A673 (cell line): ENCODE measurements around the gene ZFYVE28.

Source experiments
- CTCF ChIP-seq: fragments of 300-800, 200-600 bp; sonication (generic); conservative IDR thresholded peaks from 2 replicates; pipeline ENCODE4 v1.5.1; 2017; ENCODE audit warnings: low read depth, mild to moderate bottlenecking, antibody characterized with exemption, low read length, moderate library complexity, mixed read lengths
- EZH2 ChIP-seq: fragments of 200-600 bp; sonication (generic); IDR thresholded peaks from 2 replicates; pipeline ENCODE4 v1.6.1; 2017; ENCODE audit warnings: borderline replicate concordance, low read depth, mild to moderate bottlenecking, mixed read lengths, antibody characterized with exemption, low read length; ENCODE audit not compliant: poor library complexity, severe bottlenecking

- TF ChIP-seq EZH2: no peak
- TF ChIP-seq CTCF: no peak
Observed at GRCh38 chr4:2320746-2321145, 97.7 kb downstream of the ZFYVE28 start.
